Raji (cell line): ENCODE measurements around the gene CEP89.

Experiments used
- POLR2A ChIP-seq: IDR thresholded peaks from 2 replicates; pipeline ENCODE4 v1.6.1; 2011; ENCODE audit warnings: low read depth, low read length, control low read depth; ENCODE audit not compliant: insufficient read depth

The CEP89 gene

GRCh38 chr19:32862741-32863140 lies 109.0 kb downstream of the CEP89 start:
- TF ChIP-seq POLR2A = no peak

DNA sequence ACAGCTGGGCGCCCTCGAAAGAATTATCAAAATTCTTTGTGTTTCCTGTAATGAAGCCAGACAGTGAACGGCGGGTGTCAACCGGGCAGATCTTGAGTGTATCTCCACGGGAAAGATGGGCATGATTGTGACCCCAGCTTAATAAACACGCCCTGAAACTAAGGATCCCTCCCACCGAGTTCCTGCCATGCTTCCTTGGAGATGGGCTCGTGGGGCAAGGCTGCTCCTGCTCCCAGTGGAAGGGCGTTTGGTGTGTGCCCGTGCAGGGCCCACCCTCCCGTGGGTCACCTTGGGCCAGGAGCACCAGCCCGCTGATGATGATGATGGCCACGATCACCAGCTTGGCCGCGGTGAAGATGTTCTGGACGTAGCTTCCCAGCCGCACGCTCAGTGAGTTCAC lies 109.6 kb downstream of the CEP89 start:
- TF ChIP-seq POLR2A = no peak

- no peak for TF ChIP-seq POLR2A
Observed at GRCh38 chr19:32861596-32861995, 110.2 kb downstream of the CEP89 start.

- no peak for TF ChIP-seq POLR2A
Observed at GRCh38 chr19:32859591-32859990, 112.2 kb downstream of the CEP89 start.

GRCh38 chr19:32858559-32858958 lies 113.2 kb downstream of the CEP89 start:
- no peak for TF ChIP-seq POLR2A

DNA sequence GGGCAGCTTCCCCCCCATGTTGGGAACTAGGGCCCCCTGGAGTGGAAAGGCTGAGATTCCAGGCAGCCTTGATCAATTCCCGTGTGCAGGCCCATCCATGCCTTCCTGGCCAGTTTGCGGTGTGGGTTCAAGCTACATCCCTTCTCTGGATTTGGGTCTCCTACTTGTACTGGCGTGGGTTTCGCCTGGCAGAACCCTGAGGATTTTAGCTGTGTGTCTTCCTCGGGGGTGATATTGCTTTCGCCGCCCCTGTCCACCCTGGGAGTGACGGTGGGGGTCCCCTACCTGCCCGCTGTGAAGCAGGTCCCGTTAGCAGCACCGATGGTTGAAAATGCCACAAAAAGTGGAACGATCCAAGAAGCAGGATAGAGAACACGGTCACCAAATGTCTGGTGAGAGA lies 113.6 kb downstream of the CEP89 start:
- TF ChIP-seq POLR2A = no peak

- no peak for TF ChIP-seq POLR2A
Observed at GRCh38 chr19:32857584-32857983, 114.2 kb downstream of the CEP89 start.

DNA sequence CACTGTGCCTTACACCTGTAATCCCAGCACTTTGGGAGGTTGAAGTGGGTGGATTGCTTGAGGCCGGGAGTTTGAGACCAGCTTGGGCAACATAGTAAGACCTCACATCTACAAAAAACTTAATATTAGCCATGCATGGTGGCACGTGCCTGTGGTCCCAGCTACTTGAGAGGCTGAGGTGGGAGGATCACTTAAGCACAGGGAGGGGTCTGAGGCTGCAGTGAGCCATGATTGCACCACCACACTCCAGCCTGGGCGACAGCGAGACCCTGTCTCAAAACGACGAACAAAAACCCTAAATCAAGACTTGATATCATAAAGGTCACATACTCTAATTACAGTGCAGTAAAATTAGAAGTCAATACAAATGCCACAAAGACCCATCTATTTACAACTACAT lies 119.5 kb downstream of the CEP89 start:
- TF ChIP-seq POLR2A = no peak

GRCh38 chr19:32843716-32844245 lies 128.0 kb downstream of the CEP89 start:
- TF ChIP-seq POLR2A = no peak

- TF ChIP-seq POLR2A = no peak
Observed at GRCh38 chr19:32842061-32842460, 129.7 kb downstream of the CEP89 start.

GRCh38 chr19:32837531-32837930 lies 134.2 kb downstream of the CEP89 start:
- TF ChIP-seq POLR2A = no peak

DNA sequence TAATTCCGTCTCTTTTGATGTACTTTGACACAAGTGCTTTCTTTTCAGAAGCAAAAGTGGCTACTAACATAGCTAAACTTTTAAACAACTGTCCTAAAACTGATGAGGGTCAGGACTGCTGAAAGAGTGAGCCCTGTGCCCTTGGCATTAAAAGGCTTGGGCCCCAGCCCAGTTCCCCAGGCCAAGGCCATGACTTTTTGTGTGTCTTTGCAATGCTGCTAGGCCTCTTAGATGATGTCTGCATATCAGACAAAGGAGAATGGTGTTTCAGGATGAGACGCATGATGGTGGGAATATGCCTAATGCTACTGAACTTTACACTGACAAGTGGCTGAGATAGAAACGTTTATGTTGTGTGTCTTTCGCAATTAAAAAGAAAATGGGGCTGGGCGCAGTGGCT lies 140.1 kb downstream of the CEP89 start:
- no peak for TF ChIP-seq POLR2A

DNA sequence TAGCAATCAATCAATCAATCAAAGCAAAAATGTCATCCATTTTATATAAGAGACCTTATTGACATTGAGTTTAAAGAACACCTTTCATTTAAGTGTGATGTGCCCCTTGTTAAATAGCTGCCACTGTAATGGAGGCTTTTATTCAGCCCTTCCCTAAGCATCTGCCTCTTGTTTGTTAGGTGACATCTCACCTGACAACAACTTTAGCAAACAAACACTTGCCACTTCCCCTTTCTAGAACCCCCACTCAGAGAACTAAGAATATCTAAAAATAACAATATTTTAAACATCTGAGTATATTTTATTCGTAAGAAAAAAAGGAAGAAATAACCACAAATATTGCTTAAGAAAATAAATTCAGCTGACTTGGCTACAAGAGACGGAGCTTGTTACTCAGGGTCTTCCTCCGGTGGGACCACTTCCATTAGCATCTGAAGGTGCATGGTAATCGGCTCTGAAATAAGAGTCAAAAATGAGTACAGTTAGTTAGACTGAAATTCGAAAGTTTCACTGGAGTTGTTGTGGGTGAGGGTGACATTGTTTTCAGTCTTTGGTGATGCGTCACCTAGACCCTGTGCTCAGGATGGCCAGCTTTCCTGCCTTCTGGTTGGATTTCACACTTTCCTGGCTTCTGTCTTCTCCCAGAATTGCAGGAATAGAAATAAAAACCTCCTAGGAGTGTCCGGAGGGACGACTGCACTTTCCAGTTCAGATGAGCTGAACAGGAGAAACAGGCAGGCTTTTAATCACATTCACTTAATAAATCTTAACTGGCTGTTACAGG lies 141.3 kb downstream of the CEP89 start:
- TF ChIP-seq POLR2A = no peak

GRCh38 chr19:32829345-32829896 lies 142.3 kb downstream of the CEP89 start:
- TF ChIP-seq POLR2A = no peak

GRCh38 chr19:32828643-32829344 lies 143.0 kb downstream of the CEP89 start:
- TF ChIP-seq POLR2A = no peak

- TF ChIP-seq POLR2A = no peak
Observed at GRCh38 chr19:32828139-32828538, 143.6 kb downstream of the CEP89 start.
